Activated CD4-positive, alpha-beta T cell treated with anti-CD3 and anti-CD28 coated beads, Interleukin-2, amount 50 U/mL, for 24 hours (primary cell): ENCODE results near the gene GPX7.
A peak's percentile ranks its signal among the peaks of the same experiment; 100 is the strongest.
"Not testable (repeated sequence)": the region's sequence is repeated elsewhere in the genome, so short reads cannot be mapped to it uniquely, and the experiment has no call there.

Experiments used
- DNase-seq, 2 donors: peaks; one replicate each; pipeline ENCODE4 v3.0.0-alpha.2; 2020; ENCODE audit warnings: low read depth in 1 of 2, low spot score in 1 of 2

The GPX7 gene

DNA sequence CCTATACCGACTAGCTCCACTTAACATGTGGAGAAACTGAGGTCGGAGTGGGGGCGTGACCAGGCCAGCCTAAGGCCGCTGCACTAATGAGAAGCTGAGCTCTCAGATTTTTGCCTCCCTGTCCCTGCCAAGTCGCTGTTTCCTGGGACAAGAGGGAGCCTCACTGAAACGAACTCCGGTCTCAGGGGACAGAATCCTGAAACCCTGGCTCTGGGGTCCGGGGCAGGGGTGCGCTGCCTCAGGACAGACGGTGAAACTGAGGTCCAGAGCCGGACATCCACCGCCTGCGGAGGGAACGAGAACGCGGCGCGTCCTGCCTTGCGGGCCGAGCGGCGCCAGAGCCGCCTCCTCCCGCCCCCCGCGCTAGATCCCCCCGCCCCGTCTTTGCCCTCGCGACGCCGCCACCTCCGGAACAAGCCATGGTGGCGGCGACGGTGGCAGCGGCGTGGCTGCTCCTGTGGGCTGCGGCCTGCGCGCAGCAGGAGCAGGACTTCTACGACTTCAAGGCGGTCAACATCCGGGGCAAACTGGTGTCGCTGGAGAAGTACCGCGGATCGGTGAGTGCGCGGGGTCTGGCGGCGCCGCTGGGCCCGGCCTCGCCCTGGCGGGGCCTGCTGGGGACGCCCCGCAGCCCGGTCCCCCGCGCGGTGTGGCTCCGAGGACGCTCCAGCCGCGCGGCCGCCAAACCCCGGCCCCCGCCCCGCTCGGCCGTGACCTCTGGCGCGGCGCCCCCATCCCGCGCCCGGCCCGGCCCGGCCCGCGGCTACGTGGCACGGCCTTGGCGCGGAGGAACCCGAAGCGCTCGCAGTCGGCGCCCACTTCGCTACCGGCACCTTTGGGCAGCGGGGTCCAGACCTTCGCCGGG is at the start of gene GPX7:
Gene GPX7 (plus strand): TSS at position 381 of the 865 bp plus-strand sequence. CDS start 39 bp downstream, at position 420.
- peak; percentile 35 to 36 for DNase-seq

DNA sequence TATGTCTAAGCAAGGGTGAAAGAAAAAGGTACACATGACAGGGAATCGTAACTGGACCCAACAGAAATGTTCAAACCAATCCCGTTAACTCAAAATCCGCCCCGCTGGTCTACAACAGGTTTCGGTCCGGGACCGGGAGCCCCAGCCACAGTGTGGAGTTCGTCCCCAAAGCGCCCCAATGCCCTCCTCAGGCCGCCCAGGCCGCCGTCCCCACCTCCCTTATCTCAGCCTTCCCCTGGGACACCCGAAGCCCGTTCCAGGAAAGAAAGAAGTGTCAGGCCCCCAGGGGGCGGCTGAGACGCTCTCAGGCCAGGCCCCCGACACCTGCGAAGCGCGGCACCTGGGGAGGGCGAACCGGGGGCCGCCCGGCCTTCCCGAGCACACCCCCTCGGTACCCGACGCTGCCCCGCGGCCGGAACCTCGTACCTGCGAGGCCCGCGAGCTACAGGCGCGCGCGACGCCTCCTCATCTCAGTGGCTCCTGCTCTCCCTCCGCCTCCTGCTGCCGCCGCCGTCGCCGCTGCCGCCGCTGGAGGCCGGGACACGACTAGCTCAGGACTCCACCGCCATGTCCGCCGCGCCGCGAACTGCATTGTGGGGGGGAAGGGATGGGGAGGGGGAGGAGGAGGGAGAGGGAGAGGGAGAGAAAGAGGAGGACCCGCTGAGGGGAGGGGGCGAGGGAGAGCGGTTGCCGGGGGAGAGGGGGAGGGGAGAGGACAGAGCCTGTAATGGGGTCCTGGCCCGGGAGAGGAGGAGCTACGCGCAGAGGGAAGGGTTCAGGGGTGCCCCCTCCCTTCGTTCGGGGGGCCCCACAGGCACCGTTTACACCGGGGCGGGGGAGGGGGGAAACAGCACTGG is 49.4 kb upstream of the GPX7 start, which contains the start of gene TUT4:
Gene TUT4 (minus strand): TSS at position 588 of the 857 bp plus-strand sequence. CDS start 26,812 bp downstream, outside the sequence.
- DNase-seq: peak; percentile 60 to 68

DNA sequence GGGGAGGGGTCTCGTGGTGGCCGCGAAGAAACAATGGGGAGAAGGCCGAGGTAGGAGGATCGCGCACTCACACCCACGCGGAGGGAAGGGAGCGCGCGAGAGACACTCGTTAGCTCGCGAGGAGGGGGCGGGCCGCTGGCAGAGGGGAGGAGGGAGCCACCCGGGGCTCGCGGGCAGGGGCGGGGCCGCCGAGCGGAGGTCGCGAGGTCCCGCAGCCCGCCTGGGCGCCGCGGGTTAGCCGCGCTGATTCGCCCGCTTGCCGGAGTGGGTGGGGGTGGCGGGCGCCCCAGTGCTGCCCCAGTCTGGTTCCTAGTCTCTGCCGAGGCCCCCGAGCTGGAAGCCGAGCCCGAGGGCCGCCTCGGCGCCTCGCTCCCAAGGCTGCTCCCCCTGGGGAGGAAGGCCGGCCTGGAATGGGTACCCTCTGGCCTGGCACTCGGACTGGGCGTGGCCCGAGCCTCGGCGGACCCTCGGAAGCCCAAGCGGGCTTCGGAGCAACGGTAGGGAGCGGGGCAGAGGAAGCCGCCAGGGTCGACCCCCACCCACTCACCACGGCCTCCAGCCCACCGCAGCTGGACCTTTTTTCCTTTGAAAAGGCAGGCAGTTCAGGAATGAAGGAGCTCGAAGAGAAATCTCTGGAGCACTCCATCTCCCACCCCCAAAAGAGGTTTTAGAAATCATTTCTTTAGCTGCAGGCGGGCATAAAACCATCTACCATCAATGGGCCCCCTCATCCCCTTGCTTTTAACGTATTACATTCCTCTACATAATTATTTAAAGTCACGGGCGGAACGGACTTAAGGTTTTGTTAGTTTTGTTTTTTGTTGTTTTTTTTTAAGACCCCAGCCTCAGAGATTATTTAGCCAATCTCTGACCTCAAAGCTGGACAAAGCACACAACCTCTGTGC is 48.6 kb upstream of the GPX7 start:
- DNase-seq: peak; percentile 67 to 81

DNA sequence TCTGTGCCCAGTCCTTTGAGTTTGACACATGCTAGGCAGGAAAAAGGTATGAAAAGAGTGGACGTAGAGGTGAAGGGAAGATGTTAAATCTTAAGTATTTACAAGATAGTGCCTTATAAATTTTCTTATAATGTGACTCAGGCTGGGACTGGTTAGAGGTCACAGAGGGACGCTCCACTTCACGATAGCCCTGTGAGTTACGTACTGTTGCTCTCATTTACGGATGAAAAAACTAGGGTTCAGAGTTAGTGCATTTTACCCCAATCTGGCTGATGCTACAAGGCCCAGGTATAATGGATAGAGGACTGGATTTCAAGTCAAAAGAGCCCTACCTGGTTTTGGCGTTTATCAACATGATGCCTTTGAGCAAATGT is 47.9 kb upstream of the GPX7 start:
- DNase-seq: no peak

DNA sequence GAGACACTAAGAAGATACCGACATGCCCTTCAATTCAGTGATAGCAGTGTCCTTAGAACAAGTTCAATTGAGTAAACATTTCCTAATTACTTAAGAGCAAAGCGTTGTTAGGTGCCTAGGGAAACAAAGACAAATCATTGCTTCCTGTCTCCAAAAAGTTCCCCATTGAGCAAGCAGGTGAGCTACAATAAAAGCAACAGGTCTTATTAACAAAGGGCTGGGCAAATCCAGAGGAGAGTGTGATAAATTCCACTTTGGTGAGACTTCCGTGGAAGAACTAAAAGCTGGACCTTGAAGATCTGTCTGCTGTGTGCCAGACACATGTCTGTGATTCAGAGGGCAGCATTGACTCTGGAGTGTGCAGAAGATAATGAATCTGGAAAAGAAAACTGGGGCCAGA is 47.4 kb upstream of the GPX7 start:
- DNase-seq: no peak

DNA sequence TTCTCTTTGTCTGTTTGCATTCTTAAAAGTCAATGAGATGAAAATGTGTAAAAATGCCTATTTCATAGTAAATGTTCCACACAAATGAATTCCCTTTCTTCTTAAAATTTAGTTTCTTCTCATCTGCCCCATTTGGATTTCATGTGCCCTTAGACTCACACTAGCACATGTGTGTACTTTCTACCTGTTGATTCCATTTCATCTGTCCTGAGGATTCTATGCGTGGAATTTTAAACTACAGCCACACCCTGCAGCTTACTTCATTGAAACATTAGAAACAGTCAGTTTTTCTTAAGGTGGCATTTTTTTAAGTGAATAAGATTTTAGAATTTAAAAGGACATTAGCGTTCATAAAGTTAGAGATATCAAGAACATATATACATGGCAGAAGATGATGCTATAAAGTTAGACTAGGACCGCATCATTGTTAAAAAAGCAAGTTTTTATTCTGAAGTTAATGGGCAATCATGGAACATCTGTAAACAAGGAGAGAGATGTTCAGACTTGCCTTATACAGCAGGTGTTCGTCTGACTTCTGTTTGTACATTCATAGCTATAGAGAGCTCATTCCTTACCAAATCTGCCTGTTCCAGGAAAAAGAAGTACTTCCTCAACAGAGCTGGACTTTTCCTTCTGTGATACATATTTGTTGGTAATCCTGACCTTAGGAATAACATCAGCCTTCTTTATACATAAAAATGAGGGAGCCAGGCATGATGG is 45.4 kb upstream of the GPX7 start:
- DNase-seq: no peak

DNA sequence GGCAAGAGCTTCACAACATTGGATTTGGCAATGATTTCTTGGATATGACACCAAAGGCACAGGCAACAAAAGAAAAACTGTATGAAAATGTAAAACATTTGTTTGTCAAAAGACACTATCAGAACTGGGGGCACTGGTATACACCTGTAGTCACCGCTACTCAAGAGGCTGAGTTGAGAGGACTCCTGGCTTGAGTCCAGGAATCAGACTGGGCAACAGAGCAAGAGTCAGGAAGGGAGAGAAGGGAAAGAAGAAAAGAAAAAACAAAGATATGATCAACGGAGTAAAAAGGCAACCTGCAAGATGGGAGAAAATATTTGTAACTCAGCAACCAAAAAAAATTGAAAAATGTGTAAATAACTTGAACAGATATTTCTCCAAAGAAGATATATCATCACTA is 43.2 kb upstream of the GPX7 start:
- DNase-seq: no peak

DNA sequence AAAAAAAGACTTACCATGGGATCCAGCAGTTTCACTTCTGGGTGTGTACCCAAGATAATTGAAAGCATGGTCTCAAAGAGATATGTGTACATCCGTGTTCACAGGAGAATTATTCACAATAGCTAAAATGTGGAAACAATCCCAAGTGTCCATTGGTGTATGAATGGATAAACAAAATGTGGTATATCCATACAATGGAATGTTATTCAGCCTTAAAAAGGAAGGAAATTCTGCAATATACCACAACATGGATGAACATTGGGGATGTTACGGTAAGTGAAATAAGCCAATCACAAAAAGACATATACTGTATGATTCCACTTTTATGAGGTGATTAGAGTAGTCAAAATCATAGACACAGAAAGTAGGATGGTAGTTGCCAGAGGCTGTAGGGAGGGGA is 42.3 kb upstream of the GPX7 start:
- DNase-seq: no peak

DNA sequence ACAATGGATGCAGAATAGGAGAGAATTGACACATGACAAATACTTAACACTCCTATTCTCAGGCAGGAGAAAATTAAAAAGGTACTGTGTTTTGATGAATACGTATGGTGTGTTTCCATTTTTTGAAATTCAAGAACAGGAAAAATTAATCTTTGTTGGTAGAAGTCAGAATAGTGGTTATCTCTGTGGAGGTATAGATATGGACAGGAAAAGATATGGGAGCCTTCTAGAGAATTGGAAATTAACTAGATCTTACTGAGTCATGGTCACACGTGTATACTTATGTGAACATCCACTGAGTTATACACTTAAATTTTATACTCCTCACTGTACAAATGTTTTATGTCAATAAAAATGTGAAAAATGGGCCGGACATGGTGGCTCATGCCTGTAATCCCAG is 39.4 kb upstream of the GPX7 start:
- no peak for DNase-seq

DNA sequence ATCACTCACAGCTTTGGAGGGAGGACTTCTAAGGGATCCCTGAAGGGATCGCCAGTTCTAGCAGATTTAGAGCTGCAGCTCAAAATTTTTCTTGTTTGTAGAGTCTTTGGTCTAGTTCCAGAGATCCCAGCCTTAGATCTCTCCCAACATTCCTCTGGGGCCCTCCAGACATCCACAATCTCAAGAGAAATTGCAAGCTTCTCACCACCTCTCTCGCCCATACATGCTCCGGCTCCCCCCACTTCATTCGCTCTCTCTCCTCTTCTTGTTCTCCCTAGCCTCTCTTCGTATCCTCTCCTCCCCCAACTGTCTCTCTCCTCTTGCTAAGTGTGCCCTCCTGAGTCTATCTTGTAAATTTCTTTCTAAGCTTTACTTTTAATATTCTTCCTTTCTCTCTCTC is 34.2 kb upstream of the GPX7 start:
- no peak for DNase-seq

DNA sequence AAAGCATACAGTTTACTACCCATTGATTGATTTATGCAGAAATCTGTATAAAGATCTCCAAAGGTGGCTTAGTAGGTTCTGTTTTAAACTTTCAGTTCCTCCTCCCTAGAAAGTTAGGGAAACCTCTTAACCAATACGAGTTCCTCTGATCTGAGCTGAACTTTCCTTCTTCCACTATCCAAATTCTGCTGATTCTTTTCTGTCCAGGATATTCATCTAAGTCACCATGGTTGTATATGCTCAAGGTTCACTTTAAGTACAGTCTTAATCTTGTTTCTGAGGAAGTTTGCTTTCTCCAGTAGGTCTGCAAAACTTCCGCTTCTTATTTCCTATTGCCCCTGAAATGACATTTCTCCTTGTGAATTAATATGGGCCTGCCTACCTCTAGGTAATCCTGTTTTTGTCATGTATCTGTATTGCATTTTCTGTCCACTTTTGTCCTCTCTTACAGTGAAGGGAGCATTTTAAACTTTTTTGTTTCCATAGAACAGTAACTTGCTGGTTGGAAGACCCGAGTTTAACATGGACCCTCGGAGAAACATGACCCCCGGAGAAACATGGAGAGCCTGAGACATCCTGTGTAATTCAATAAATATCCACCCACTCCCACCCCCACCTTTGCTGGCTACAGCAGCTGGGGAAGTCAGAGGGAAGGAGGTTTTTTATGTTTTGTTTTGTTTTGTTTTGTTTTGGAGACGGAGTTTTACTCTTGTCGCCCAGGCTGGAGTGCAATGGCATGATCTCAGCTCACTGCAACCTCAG is 32.5 kb upstream of the GPX7 start:
- DNase-seq: no peak

DNA sequence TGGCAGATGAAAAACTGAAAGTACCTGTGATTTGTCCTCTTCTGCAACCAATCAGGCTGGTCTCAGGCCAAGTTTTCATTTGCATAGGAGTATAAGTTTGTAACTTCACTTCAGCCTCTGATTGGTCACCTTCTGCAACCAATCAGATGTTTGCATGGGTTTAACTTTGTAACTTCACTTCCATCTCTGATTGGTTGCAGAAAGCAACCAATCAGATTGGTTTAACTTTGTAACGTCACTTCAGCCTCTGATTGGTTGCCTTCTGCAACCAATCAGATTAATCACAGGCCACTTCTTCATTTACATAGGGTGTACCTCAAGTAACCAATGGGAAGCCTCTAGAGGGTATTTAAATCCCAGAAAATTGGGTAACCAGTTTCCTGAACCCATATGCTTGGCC is 30.4 kb upstream of the GPX7 start:
- no peak for DNase-seq

DNA sequence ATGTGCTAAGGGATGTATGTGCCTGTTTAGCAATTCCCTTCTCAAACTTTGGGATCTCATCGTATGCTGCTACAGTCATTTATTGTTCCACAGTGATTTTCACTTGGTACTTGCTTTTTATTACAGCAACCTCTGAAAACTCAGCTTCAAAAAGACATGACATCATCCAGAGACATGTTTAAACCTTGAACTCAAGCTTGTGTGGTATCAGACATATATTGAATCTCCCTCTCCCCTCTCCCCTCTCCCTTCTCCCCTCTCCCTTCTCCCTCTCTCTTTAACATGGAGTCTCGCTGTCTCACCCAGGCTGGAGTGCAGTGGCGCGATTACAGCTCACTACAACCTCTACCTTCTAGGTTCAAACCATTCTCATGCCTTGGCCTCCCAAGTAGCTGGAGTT is 29.8 kb upstream of the GPX7 start:
- no peak for DNase-seq

DNA sequence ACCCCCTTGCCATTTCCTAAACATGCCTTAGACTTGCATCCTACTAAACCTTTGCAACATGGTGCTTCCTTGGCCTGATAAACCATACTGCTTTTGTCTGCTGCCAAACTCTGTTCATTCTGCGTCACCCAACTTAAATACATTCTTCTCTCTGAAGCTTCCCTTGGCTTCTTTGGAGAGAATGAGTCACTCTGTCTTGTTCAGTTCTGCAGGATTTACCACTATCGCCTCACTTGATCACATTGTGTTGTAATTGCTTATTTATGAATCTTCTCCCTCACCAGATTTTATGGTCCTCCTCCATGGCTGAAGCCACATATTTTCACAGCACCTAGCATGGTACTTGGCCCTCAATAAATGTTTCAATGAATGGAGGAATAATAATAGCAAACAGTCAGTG is 27.6 kb upstream of the GPX7 start:
- DNase-seq: no peak

DNA sequence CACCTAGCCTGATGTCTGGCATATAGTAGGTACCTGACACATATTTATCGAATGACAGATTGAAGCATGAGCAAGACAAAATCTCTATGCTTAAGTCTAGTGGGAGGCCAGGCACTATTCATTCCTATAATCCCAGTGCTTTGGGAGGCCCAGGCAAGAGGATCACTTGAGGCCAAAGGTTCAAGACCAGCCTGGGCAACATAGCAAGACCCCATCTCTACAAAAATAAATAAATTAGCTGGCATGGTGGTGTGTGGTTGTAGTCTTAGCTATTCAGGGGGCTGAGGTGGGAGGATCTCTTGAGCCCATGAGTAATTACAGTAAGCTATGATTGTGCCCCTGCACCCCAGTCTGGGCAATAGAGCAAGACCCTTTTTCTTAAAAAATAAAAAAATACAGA is 26.1 kb upstream of the GPX7 start:
- no peak for DNase-seq

DNA sequence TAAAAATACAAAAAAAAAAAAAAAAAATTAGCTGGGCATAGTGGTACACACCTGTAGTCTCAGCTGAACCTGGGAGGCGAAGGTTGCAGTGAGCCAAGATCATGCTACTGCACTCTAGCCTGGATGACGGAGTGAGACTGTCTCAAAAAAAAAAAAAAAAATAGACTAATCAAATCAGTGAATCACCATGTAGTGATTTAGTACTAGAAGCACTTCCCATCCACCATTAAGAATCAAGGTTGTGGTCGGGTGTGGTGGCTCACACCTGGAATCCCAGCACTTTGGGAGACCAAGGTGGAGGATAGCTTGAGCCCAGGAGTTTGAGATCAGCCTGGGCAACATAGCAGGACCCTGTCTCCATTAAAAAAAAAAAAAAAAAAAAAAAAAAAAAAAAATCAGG is 24.1 kb upstream of the GPX7 start:
- DNase-seq: not testable (repeated sequence)

DNA sequence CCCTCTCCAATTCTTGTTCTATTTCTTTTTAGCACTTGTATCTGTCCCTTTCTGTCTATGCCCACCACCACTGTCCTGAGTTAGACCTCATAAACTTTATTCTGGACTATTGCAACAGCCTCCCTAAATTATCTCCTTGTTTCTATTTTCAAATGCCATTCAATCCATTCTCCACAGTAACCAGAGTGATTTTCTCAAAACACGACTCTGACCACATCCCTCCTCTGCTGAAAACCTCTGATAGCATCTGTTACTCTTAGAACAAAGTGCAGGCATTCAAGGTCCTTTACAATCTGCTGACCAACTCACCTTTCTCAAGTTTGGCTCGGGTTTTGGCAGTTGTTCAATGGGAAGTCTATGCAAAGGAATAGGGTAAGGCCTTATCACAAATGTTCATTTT is 22.8 kb upstream of the GPX7 start:
- DNase-seq: no peak

DNA sequence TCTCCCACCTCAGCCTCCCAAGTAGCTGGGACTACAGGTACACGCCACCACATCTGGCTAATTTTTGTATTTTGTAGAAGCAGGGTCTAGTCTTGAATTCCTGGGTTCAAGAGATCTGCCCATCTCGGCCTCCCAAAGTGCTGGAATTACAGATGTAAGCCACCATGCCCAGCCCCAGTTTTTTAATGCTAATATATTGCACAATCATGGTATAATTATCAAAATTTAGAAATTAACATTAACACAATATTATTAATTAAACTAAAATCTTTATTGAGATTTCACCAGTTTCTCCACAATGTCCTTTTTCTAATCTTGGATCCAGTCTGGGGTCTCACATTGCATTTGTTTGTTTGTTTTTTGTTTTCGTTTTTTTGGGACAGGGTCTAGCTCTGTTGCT is 21.9 kb upstream of the GPX7 start:
- no peak for DNase-seq

DNA sequence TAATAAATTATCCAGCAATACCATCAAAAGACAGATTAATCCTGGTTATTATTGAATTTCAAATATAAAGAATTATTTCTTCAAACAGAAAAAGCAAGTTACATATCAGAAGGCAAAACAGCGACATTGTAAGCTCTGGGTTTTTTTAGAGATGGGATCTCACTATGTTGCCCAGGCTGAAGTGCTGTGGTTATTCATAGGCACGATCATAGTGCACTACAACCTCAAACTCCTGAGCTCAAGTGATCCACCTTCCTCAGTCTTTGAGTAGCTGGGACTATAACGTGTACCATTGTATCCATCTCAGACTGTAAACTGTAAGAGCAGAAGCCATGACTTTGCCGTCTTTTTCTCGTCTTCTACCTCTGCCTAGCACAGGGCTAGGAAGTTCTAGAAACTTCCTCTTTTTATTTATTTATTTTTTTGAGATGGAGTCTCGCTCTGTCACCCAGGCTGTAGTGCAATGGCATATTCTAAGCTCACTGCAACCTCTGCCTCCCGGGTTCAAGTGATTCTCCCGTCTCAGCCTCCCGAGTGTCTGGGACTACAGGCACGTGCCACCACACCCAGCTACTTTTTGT is 20.0 kb upstream of the GPX7 start:
- no peak for DNase-seq
